Nephron (organoid): ENCODE data around the gene LPP.
"Not testable (repeated sequence)": the region's sequence is repeated elsewhere in the genome, so short reads cannot be mapped to it uniquely, and the experiment has no call there.

Experiments used
- H3K27ac Mint-ChIP-seq, 3 experiments: 2 replicates each; pipeline ENCODE4 v1.8.0; 2020; ENCODE audit warnings: mixed read lengths in 3 of 3, mild to moderate bottlenecking in 2 of 3, moderate library complexity in 1 of 3
- H3K27me3 Mint-ChIP-seq: 2 replicates; pipeline ENCODE4 v1.8.0; 2021; ENCODE audit warnings: low read depth, mild to moderate bottlenecking, moderate library complexity, mixed read lengths
- H3K36me3 Mint-ChIP-seq: 2 replicates; pipeline ENCODE4 v1.8.0; 2020; ENCODE audit warnings: low read depth, mixed read lengths
- H3K4me1 Mint-ChIP-seq: 2 replicates; pipeline ENCODE4 v1.8.0; 2020; ENCODE audit warnings: mixed read lengths
- H3K4me3 Mint-ChIP-seq, 3 experiments: 2 replicates each; pipeline ENCODE4 v1.8.0; 2020; ENCODE audit warnings: mild to moderate bottlenecking in 3 of 3, mixed read lengths in 3 of 3, moderate library complexity in 2 of 3
- H3K9me3 Mint-ChIP-seq: 2 replicates; pipeline ENCODE4 v1.8.0; 2020; ENCODE audit warnings: mixed read lengths
- CTCF ChIP-seq, 3 experiments: fragments of 200-600 bp; sonication (generic); IDR thresholded peaks; one replicate each; pipeline ENCODE4 v1.5.0; 2021; ENCODE audit warnings: antibody characterized with exemption in 3 of 3; ENCODE audit not compliant: unreplicated experiment in 3 of 3

Gene LPP

GRCh38 chr3:188435266-188435665 lies 281.3 kb downstream of the LPP start:
- Mint-ChIP-seq H3K27ac (no peak overlapping the region), H3K36me3 (peaks cover 8% of the 10 kb centered on the region), H3K27me3 (no peaks in the 10 kb centered on the region), H3K9me3 (no peaks in the 10 kb centered on the region), H3K4me3 (no peak overlapping the region), H3K4me1 (peaks cover 17% of the 10 kb centered on the region)
- TF ChIP-seq CTCF (IDR thresholded peaks at IDR 0.05; ENCODE audit: unreplicated experiment in 3 of 3), result no peak

- H3K36me3 Mint-ChIP-seq, result no peaks in the 10 kb centered on the region
- H3K27ac Mint-ChIP-seq, result no peak overlapping the region
- no peak overlapping the region for H3K4me3 Mint-ChIP-seq
- no peaks in the 10 kb centered on the region for H3K27me3 Mint-ChIP-seq
- TF ChIP-seq CTCF (IDR thresholded peaks at IDR 0.05; ENCODE audit: unreplicated experiment in 3 of 3), result no peak
- no peaks in the 10 kb centered on the region for H3K9me3 Mint-ChIP-seq
- H3K4me1 Mint-ChIP-seq, result peaks cover 7% of the 10 kb centered on the region
These were observed 284.0 kb downstream of the LPP start for GRCh38 chr3:188437926-188438325.

GRCh38 chr3:188439080-188439479 lies 285.1 kb downstream of the LPP start:
- Mint-ChIP-seq H3K36me3 (no peaks in the 10 kb centered on the region), H3K27me3 (no peaks in the 10 kb centered on the region), H3K4me3 (no peak overlapping the region), H3K27ac (peak overlapping the region in 1 of 3 experiments; percentile 45), H3K4me1 (no peaks in the 10 kb centered on the region), H3K9me3 (no peaks in the 10 kb centered on the region)
- TF ChIP-seq CTCF (IDR thresholded peaks at IDR 0.05; ENCODE audit: unreplicated experiment in 3 of 3), result no peak

GRCh38 chr3:188440340-188440972 lies 286.5 kb downstream of the LPP start:
- no peak for TF ChIP-seq CTCF (IDR thresholded peaks at IDR 0.05; ENCODE audit: unreplicated experiment in 3 of 3)
- Mint-ChIP-seq H3K4me3 (no peak overlapping the region), H3K9me3 (no peaks in the 10 kb centered on the region), H3K27ac (peak overlapping the region in 1 of 3 experiments; percentile 33), H3K27me3 (no peaks in the 10 kb centered on the region), H3K4me1 (no peaks in the 10 kb centered on the region), H3K36me3 (peaks cover 4% of the 10 kb centered on the region)

GRCh38 chr3:188442430-188442829 lies 288.5 kb downstream of the LPP start:
- Mint-ChIP-seq H3K36me3 (peaks cover 8% of the 10 kb centered on the region), H3K9me3 (no peaks in the 10 kb centered on the region)
- TF ChIP-seq CTCF (IDR thresholded peaks at IDR 0.05; ENCODE audit: unreplicated experiment in 3 of 3), result no peak

GRCh38 chr3:188445175-188445574 lies 291.2 kb downstream of the LPP start:
- H3K9me3 Mint-ChIP-seq, H3K27ac Mint-ChIP-seq, H3K36me3 Mint-ChIP-seq, H3K4me1 Mint-ChIP-seq, H3K27me3 Mint-ChIP-seq, H3K4me3 Mint-ChIP-seq: not testable (repeated sequence)

More at GRCh38 chr3:188442430-188442829, 288.5 kb downstream of the LPP start:
- H3K27me3 Mint-ChIP-seq, result no peaks in the 10 kb centered on the region
- H3K4me3 Mint-ChIP-seq, result no peak overlapping the region
- H3K27ac Mint-ChIP-seq, result no peak overlapping the region
- H3K4me1 Mint-ChIP-seq, result no peaks in the 10 kb centered on the region
